ENCODE results near the gene SIGLEC10. TPM values are rescaled to one million over a fixed set of nuclear protein-coding genes. Genes with fewer than 3 reads are reported as not detected.

Gene SIGLEC10, protein sequence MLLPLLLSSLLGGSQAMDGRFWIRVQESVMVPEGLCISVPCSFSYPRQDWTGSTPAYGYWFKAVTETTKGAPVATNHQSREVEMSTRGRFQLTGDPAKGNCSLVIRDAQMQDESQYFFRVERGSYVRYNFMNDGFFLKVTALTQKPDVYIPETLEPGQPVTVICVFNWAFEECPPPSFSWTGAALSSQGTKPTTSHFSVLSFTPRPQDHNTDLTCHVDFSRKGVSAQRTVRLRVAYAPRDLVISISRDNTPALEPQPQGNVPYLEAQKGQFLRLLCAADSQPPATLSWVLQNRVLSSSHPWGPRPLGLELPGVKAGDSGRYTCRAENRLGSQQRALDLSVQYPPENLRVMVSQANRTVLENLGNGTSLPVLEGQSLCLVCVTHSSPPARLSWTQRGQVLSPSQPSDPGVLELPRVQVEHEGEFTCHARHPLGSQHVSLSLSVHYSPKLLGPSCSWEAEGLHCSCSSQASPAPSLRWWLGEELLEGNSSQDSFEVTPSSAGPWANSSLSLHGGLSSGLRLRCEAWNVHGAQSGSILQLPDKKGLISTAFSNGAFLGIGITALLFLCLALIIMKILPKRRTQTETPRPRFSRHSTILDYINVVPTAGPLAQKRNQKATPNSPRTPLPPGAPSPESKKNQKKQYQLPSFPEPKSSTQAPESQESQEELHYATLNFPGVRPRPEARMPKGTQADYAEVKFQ
- 0.77 TPM for total RNA-seq

DNA sequence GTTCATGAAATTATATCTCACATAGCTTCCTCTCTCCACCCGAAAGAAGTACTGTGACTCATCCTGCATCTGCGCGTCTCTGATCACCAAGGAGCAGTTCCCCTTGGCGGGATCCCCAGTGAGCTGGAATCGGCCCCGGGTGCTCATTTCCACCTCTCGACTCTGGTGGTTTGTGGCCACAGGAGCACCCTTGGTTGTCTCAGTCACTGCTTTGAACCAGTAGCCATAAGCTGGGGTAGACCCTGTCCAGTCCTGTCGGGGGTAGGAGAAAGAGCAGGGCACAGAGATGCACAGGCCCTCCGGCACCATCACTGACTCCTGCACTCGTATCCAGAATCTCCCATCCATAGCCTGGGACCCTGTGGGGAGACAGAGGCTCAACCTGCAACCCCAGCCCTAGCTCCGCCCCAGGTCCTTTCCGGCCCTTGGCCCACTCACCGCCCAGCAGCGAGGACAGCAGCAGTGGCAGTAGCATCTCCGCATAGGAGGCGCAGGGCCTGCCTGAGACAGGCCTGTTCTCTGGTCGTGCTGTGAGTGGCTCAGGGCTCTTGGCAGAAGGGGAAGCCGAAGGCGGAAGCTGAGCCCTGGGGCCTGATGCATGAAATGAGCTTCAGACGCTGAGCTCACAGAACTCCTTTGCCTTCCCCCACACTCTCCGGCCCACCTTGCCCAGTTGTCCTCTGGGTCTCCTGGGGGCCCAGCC, at the start of gene SIGLEC10:
Gene SIGLEC10, minus strand, starts transcription at position 536 of the 703 bp plus-strand sequence. Its CDS starts 61 bp downstream, at position 475.

GRCh38 chr19:51458051-51458645, 40.7 kb upstream of the SIGLEC10 start, which contains the start of gene SIGLEC8:
Gene SIGLEC8 (minus strand): TSS chr19:51458454. CDS start chr19:51458387, 67 bp downstream.

DNA sequence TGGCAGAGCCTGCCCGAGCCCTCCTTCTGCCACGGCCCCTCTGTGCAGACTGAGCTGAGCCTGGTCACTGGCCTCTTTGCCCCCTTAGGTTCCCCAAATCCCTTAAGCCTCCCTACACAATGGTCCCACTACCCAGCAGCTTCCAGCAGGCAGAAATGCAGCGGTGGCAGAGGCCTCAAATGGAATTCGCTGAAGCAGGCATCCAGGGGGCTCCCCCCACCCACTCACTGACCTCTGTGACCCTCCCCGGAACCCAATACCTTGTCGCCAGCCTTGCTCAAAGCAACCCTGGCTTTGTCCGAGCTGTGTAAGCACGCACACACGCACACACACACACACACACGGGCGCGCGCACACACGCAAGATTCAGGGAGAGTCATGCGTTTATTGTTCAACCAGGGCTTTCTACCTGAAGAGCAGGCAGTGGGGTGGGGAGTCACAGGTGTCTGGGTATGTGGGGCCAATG, 29.5 kb downstream of the SIGLEC10 start, which contains the start of gene LIM2:
Gene LIM2, minus strand, starts transcription at position 51 of the 466 bp plus-strand sequence. CDS start 531 bp downstream, outside the sequence.

DNA sequence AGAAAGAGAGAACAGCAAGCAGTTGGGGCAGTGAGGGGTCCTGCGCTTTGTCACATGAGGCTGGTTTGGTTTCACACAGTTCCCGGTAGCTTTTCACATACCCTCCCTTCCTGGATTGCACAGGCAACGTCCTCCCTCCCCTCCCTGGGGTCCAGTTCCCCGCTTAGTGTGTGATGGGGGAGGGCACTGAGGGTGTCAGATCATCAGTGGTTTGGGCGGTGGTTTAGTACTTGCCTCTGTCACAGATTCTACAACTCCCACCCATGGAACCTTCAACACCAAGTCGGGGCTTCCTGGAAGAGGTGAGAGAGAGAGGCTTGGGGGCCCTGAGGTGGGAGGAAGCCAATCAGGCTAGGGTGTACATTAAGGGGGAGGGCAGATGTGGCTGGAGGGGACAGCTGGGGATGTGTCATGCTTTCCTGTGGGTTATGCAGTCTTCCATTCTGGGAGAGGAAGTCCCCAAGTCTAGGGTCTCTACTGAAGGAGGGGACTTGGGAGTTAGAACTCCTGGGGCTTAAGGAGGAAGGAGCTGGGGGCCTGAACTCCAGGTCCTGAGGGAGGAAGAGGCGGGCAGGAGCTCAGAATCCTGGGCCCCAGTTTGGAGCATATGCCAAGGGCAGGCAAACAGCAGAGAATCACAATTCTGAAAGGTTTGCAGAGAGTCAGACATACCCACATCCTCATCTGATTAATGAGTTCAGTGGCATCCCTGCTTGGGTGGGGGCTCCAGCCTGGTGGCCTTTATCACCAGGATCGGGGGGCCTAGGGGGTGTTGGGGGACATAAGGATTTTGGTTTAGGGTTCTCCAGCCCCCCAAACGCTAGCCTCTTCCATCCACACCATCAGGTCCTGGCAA, 44.6 kb downstream of the SIGLEC10 start, which contains the start of gene NKG7:
Gene NKG7, minus strand, starts transcription at position 6 of the 856 bp plus-strand sequence. CDS start 119 bp downstream, outside the sequence.

GRCh38 chr19:51368366-51369282, 48.8 kb downstream of the SIGLEC10 start, which contains the start of gene CLDND2:
Gene CLDND2 (minus strand): TSS chr19:51369003. CDS start chr19:51368577, 426 bp downstream.

GRCh38 chr19:51365965-51366388, 51.5 kb downstream of the SIGLEC10 start, which contains the start of gene ETFB:
Gene ETFB (minus strand): TSS chr19:51366388. CDS start chr19:51366326, 62 bp downstream.

Other genes with a start within 250 kb of the SIGLEC10 start
- 1.7 TPM for gene CD33, start 192.6 kb downstream of the SIGLEC10 start, total RNA-seq
- gene SIGLECL1, start 166.6 kb downstream of the SIGLEC10 start, total RNA-seq = not detected
- 10.9 TPM for gene IGLON5, start 106.0 kb downstream of the SIGLEC10 start, total RNA-seq
- 2.5 TPM for gene VSIG10L, start 75.5 kb downstream of the SIGLEC10 start, total RNA-seq
- gene ETFB, start 51.3 kb downstream of the SIGLEC10 start, total RNA-seq = 37.9 TPM
- not detected for gene CLDND2, start 48.6 kb downstream of the SIGLEC10 start, total RNA-seq
- 1.1 TPM for gene NKG7, start 45.0 kb downstream of the SIGLEC10 start, total RNA-seq
- 168 TPM for gene LIM2, start 29.7 kb downstream of the SIGLEC10 start, total RNA-seq
- gene C19orf84, start 27.1 kb downstream of the SIGLEC10 start, total RNA-seq = not detected
- gene SIGLEC8, start 40.8 kb upstream of the SIGLEC10 start, total RNA-seq = not detected
- not detected for gene CEACAM18, start 60.9 kb upstream of the SIGLEC10 start, total RNA-seq
- not detected for gene SIGLEC12, start 84.2 kb upstream of the SIGLEC10 start, total RNA-seq
- gene SIGLEC6, start 114.0 kb upstream of the SIGLEC10 start, total RNA-seq = 0.82 TPM
- gene ZNF175, start 153.6 kb upstream of the SIGLEC10 start, total RNA-seq = 15.7 TPM
- gene SIGLEC5, start 212.8 kb upstream of the SIGLEC10 start, total RNA-seq = 0.27 TPM
- gene SIGLEC14, start 229.2 kb upstream of the SIGLEC10 start, total RNA-seq = 0.55 TPM

Data from camera-type eye (tissue), 1 donor.